ENCODE measurements around the gene RPL14.

GRCh38 chr3:40417845-40418543 is 39.1 kb upstream of the RPL14 start:
- TF ChIP-seq, protein P1, sequence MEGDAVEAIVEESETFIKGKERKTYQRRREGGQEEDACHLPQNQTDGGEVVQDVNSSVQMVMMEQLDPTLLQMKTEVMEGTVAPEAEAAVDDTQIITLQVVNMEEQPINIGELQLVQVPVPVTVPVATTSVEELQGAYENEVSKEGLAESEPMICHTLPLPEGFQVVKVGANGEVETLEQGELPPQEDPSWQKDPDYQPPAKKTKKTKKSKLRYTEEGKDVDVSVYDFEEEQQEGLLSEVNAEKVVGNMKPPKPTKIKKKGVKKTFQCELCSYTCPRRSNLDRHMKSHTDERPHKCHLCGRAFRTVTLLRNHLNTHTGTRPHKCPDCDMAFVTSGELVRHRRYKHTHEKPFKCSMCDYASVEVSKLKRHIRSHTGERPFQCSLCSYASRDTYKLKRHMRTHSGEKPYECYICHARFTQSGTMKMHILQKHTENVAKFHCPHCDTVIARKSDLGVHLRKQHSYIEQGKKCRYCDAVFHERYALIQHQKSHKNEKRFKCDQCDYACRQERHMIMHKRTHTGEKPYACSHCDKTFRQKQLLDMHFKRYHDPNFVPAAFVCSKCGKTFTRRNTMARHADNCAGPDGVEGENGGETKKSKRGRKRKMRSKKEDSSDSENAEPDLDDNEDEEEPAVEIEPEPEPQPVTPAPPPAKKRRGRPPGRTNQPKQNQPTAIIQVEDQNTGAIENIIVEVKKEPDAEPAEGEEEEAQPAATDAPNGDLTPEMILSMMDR (IDR thresholded peaks at IDR 0.05; ENCODE audit: low read depth, low read length, poor library complexity, severe bottlenecking): no peak
- TF ChIP-seq EZH2phosphoT487 (IDR thresholded peaks at IDR 0.05; ENCODE audit: borderline replicate concordance, low read length): no peak

Measured in DOHH2 (cell line).